SKM-1 treated with dmso at 0.1 percent for 144 hours (cell line): ENCODE data around the gene KCNJ11.

Source experiments
- DNase-seq: peaks from one replicate; lab custom pipeline; 2025; ENCODE audit not compliant: unreplicated experiment; lab: John Stamatoyannopoulos, UW

KCNJ11 gene

DNA sequence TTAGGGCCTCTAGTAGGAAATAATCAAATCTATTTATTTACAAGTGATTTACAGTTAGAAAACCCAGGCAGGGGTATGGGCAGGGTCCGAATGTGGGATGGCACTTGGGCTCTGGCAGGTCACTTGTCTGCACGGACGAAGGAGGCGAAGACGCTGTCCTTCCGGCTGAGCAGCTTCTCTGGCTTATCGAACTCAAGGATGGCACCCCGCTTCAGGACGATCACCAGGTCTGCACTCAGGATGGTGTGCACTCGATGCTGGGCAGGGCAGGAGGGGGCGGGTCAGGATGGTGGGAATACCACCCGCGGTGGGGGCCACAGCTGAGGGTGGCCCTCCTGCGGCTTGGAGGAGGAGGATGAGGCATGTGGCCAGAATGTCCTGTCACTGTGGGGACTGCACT is 4.4 kb upstream of the KCNJ11 start:
- DNase-seq, result no peak

DNA sequence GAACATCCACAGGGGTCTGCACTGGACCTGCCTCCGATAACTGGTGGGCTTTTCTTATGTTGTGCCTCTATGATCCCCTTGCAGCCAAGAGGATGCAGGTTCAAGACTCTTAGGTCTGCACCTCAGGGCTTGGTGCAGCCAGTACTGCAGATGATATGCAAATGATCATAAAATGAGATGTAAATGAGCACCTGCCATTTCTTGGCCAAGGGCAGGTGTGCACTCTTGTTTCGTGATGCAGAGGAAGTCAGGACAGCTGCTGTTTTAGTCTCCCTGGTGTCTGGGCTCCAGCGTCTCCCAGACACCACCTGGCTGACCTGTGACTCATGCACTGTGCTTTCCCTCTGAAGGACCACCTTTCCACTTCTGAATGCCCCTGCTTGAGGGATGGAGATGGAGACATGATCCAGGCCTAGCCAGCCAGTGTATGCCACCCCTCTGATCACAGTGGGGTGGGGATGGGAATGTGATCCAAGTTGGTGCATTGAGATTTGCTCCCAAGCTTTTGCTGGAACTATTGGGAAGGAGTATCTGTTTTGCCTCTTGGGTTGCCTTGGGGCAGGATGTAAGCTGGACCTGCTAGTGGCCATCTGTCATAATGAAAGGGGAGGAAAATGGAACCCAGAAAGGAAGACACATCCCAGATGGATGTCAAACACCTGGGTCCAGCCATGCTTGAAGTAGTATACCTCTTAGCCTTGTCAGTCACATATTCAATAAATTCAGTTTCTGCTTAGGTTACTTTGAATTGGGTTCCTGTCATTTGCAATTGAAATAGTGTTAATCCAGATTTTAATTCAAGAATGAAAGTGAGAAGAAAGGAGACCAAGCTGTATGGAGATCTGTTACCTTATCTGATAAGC is 3.3 kb upstream of the KCNJ11 start:
- no peak for DNase-seq

- no peak for DNase-seq
Measured at GRCh38 chr11:17389957-17390649, 1.6 kb upstream of the KCNJ11 start.

DNA sequence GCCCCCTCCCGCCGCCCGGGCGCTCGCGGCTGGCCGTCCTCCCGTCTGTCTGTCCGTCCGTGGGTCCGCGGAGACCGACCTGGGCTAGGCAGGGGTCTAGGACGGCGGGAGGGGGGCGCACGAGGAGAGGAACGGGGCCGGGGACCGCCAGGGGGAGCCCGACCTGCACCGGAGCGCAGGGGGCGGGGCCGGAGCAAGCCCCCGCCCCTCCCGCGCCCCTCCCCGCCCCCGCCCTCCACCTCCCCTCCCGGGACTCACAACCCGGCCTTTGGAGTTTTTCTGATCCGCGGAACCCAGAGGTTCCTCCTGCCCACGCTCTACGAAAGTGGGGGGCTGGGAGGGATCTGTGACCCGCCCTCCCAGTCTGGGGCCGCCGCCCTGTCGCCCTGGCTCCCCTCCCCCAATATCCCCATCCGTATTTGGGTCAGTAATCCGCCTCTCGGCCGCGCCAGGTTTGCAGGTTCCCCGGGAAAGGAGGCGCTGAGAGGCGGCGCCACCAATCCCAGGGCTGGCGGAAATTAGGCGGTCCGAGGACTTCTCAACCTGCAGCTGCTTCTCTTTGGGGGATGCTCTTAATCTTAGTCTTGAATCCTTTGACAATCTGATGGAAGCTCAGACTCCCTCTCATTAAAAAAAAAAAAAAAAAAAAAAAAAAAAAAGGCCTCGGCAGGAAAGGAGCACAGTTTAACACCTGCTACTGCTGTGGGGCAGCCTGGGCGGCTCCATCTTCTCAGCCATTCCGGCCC is 925 bp upstream of the KCNJ11 start:
- peak; percentile 50 for DNase-seq

- no peak for DNase-seq
Measured at GRCh38 chr11:17387811-17388210, 648 bp downstream of the KCNJ11 start.

GRCh38 chr11:17387254-17387653 is 1.2 kb downstream of the KCNJ11 start:
- DNase-seq, result no peak

GRCh38 chr11:17386331-17387084 is 2.0 kb downstream of the KCNJ11 start:
- peak; percentile 71 for DNase-seq

GRCh38 chr11:17385926-17386325 is 2.5 kb downstream of the KCNJ11 start:
- DNase-seq, result no peak

GRCh38 chr11:17385492-17385891 is 3.0 kb downstream of the KCNJ11 start:
- DNase-seq, result no peak

DNA sequence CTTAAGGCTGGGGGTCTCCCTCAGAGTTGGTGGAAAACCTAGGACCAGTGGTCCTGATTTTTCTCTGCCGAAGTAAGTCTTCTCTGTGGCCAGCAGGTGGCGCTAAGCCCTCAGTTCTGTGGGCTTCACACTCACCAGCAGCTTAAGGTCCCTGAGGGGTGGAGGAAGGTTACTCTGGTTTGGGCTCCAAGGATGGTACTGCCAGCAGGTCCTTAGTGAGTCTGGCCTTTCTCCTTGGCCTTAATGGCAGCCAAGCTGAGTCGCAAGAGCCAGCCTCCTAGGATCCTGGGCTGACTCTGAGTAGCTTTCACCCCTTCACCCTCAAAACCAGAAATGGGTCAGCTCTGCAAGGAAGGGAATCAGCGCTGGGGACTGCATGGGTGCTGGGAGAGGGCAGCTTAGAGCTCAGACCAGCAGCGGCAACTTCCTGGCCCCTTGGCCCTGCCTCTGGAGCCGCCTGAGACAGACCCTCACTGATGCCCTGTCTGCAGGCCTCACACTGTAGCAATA is 4.4 kb downstream of the KCNJ11 start:
- DNase-seq, result peak; percentile 61

DNA sequence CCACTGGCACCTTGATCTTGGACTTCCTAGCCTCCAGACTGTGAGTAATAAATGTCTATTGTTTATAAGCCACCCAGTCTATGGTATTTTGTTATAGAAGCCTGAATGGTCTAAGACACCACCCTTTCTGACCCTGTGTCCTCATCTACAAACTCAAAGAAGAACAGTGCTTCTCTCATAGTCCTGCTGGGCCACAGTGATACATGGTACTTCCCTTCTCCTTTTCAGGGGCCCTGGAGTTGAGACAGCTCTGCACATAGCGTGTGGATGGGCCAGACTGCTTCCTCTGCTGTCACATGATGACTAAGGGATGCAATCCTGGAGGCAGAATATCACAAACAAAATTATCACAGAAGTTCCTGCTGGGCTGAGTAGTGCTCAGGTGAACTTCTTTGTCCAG is 5.0 kb downstream of the KCNJ11 start:
- DNase-seq, result peak; percentile 71

DNA sequence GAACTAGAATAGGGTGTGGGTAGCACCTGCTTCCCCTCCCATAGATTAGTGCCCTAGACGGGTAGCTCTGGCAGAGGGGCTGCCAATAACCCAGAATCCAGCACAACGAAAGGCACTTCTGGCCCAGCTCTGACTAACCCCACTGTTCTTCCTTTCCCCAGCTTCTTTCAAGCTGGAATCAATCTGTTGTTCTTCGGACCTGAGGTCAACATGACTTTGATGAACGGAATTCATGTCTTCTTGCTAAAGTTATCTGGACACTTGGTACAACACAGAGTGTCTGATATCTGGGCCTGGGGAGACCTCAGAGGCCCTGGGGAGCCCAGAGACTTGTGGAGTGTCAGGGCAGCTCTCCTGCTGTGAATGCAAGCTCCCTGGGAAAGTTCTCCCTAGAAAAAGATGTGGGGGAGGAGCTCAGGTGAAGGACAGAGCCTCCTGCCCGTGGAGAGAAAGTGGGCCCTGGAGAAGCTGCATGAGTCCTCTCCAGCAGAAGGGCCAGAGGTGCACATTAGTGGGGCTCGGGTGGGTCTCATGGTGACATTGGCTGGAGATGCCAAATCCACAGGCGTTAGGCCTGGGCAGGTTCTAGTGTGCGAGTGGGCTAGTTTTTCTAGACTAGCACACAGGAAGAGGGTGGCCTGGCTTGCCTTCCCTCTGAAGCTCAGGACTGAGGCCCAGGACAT is 6.3 kb downstream of the KCNJ11 start:
- no peak for DNase-seq

DNA sequence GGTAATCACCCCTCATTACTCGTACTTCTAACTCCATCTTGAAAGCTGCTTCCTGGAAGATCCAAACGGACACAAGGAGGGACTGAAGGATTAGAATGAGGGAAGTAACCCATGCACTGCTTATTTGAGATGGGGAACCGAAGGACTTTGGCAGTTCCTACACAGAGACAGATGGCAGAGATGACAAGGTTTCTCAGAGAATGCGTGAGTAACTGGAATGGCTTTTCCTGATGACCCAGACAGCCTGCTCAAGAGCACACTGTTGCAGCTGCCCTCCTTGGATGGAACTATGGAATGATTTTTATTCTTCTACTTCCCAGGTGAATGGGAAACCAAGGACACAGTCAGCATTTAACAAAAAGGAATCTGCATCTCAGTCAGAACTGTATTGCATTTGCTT is 7.3 kb downstream of the KCNJ11 start:
- DNase-seq, result no peak

DNA sequence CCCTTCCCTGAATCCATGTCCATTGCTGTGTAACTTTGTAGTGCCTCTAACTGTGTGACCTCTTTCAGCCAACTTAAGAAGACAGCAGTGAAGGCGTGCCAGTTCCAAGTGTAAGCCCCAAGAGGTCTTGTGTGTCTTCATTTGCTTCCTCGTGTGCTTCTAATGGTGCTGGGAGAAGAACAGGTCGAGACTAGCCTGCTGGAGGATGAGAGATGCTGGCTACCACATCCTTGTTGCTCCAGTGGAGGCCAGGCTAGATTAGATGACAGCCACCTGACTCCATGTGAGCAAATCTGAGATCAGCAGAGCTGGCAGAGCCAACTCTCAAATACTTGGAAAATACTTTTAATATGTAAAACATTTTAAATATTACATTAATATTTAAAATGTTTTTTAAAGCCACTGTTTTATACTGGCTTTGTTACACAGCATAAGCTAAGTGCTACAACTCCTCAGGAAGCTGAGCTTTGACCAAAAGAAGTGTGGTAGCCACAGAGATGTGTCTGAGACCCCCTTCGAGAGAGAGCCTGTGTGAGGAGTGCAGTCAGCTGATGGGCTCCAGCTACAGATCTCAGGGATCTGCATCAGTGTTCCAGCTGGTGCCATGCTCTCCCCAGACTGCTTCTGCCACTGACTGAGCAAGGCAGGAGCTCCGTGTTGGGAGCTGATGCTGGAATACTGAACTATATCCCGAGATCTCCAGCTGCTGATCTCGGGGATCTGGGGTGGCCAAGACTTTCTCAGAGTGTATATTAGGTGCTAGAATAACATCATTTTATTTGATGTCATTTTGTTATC is 8.9 kb downstream of the KCNJ11 start:
- DNase-seq, result no peak

GRCh38 chr11:17378655-17379054 is 9.8 kb downstream of the KCNJ11 start:
- DNase-seq, result no peak

DNA sequence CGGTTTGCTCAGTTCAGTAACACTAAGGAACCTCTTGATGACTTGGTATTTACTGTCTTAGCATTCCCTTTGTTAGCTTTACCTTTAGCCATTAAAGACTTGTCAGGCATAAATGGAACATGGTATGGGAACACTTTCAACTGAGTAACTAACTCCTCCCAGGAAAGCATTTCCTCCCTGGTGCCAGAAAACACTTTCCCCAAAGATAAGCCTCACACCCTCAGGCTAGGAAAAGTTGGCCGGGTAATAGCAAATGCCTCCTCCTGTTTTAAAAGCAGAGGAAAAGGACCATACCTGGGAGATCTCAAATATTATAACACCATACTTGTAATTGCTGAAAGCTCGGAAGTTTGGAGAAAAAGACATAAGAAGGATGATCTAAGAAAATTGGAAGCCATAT is 12.0 kb downstream of the KCNJ11 start:
- no peak for DNase-seq

DNA sequence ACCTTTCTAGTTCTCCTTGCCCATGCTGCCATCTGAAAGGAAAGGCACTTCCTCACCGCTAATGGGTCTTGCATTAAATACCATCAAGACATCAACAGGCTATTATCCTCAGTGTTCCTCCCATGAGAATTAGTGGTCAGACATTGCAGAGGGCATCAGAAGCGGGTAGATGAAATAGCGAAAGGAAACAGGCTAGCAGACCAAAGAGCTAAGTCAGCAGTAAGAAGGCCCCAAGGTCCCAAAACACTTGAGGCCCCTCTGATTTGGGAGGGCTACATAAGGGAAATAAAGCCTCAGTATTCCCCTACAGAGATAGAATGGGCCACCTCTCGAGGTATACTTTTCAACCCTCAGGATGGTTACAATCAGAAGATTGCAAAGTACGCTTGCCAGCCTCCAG is 12.9 kb downstream of the KCNJ11 start:
- no peak for DNase-seq

DNA sequence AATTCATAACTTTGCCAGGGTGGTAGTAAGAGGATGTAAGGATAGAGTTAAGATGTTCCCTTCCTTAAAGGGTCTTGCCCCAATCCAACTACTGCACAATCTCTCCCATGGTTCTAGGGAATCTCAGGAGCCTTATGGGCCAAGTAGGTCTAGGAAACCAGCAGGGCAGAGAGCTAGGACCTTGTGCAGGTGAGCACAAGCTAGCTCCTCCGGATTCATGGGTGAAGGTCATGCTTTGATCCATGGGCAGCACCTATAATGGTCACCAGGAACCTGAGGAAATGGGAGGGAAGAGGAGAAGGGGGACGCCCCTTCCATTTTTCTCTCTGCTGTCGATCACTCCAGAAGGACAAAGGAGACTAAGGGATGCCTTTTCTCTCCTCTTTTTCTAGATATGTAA is 16.8 kb downstream of the KCNJ11 start:
- DNase-seq, result no peak

GRCh38 chr11:17369684-17370243 is 18.7 kb downstream of the KCNJ11 start:
- no peak for DNase-seq
